Osteoblast (primary cell): ENCODE measurements around the gene AGA. TPM values are rescaled to one million over a fixed set of nuclear protein-coding genes. Genes with fewer than 3 reads are reported as not detected.

Experiments
- DNase-seq: peaks from one replicate; pipeline ENCODE4 v3.0.0; 2011; ENCODE audit warnings: low spot score, mixed read lengths; ENCODE audit not compliant: insufficient read length; ENCODE audit errors: missing footprints
- H2AFZ ChIP-seq: 2 replicates; pipeline ENCODE4 v1.6.0; 2011; ENCODE audit warnings: mild to moderate bottlenecking, low read length
- H3K27ac ChIP-seq: 2 replicates; pipeline ENCODE4 v1.5.1; 2011; ENCODE audit warnings: mild to moderate bottlenecking, low read depth, low read length, moderate library complexity
- H3K27me3 ChIP-seq: 2 replicates; pipeline ENCODE4 v1.6.0; 2012; ENCODE audit warnings: mild to moderate bottlenecking, control low read depth, inconsistent platforms, low read length, moderate library complexity; ENCODE audit not compliant: insufficient read depth
- H3K36me3 ChIP-seq: 2 replicates; pipeline ENCODE4 v1.5.1; 2011; ENCODE audit warnings: mild to moderate bottlenecking, low read length, control low read depth, moderate library complexity; ENCODE audit not compliant: insufficient read depth
- H3K4me1 ChIP-seq: 2 replicates; pipeline ENCODE4 v1.5.1; 2011; ENCODE audit warnings: mild to moderate bottlenecking, low read length, control low read depth, moderate library complexity; ENCODE audit not compliant: insufficient read depth
- H3K4me2 ChIP-seq: 2 replicates; pipeline ENCODE4 v1.6.0; 2011; ENCODE audit warnings: mild to moderate bottlenecking, low read length; ENCODE audit not compliant: insufficient read depth
- H3K4me3 ChIP-seq: fragments of 200-600 bp; sonication (generic); 3 replicates; pipeline ENCODE4 v1.5.1; 2012; ENCODE audit warnings: mild to moderate bottlenecking, low read length, inconsistent platforms; ENCODE audit not compliant: insufficient read depth
- H3K79me2 ChIP-seq: 2 replicates; pipeline ENCODE4 v1.6.0; 2012; ENCODE audit warnings: mild to moderate bottlenecking, low read length, control low read depth, inconsistent platforms; ENCODE audit not compliant: insufficient read depth
- H3K9me3 ChIP-seq: 2 replicates; pipeline ENCODE4 v1.5.1; 2011; ENCODE audit warnings: low read depth, low read length, control low read depth
- H4K20me1 ChIP-seq: 2 replicates; pipeline ENCODE4 v1.6.0; 2012; ENCODE audit warnings: mild to moderate bottlenecking, low read length, control low read depth; ENCODE audit not compliant: insufficient read depth
- CTCF ChIP-seq: IDR thresholded peaks from 2 replicates; pipeline ENCODE4 v1.5.1; 2011; ENCODE audit warnings: mild to moderate bottlenecking, low read depth, low read length, moderate library complexity; ENCODE audit errors: extremely low read depth
- total RNA-seq: library from RNA; depleted of rRNA; stranded (reverse); fragments of >200 nt; gene quantifications from 2 replicates; pipeline ENCODE4 v1.2.3, GENCODE V29; 2012

Gene AGA
- total RNA-seq, 1 donor: 43.4 TPM

DNA sequence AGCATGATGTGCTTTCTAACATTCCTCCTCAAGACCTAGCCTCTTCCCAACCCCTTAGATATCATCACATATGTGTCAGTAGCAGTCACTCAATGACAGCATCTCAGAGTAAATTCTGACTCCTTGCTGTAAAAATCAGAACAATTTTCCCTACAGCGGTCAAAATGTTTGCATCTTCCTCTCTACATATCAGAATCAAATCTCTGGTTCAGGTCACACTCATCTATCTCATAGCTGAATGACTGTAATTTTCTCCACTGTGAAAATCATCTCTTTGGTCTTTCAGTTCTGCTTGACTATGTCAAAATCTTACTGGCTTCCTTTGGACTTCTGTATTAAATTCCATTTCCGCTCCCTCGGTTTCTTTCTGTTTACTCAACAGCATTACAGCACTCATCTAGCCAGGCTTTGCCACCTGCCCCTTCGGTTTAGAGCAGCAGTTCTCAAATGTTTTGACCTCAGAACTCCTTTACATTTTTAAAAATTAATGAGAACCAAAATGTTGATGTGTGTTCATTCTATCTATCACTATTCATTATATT, 57.3 kb downstream of the AGA start:
- Histone ChIP-seq H3K79me2 (no peaks in the 10 kb centered on the region), H4K20me1 (no peaks in the 10 kb centered on the region), H3K4me1 (no peaks in the 10 kb centered on the region), H2AFZ (no peak overlapping the region), H3K27ac (no peak overlapping the region), H3K4me2 (no peak overlapping the region), H3K27me3 (no peaks in the 10 kb centered on the region), H3K4me3 (no peak overlapping the region), H3K9me3 (no peaks in the 10 kb centered on the region), H3K36me3 (no peaks in the 10 kb centered on the region)
- no peak for DNase-seq
- TF ChIP-seq CTCF: no peak

GRCh38 chr4:177381762-177382310, 60.4 kb downstream of the AGA start:
- DNase-seq: no peak
- no peaks in the 10 kb centered on the region for H3K4me1 ChIP-seq
- H3K36me3 ChIP-seq: no peaks in the 10 kb centered on the region
- no peaks in the 10 kb centered on the region for H3K79me2 ChIP-seq
- H2AFZ ChIP-seq: no peak overlapping the region
- H3K27ac ChIP-seq: no peak overlapping the region
- H3K4me3 ChIP-seq: no peak overlapping the region
- H3K27me3 ChIP-seq: peaks cover 3% of the 10 kb centered on the region
- H3K9me3 ChIP-seq: no peaks in the 10 kb centered on the region
- H3K4me2 ChIP-seq: no peak overlapping the region
- no peak for TF ChIP-seq CTCF
- H4K20me1 ChIP-seq: no peaks in the 10 kb centered on the region

Other genes with a start within 250 kb of the AGA start
- 5.4 and 7.4 TPM in 2 replicates for gene NEIL3, start 132.6 kb downstream of the AGA start, total RNA-seq